Activated gamma-delta T cell (primary cell): ENCODE data around the gene KCNN3.
"Not testable (repeated sequence)": the region's sequence is repeated elsewhere in the genome, so short reads cannot be mapped to it uniquely, and the experiment has no call there.

Experiments
- DNase-seq: peaks from one replicate; lab custom pipeline; 2025; lab: John Stamatoyannopoulos, UW
- total RNA-seq, 2 donors: gene quantifications; one replicate each; lab custom pipeline; 2026; lab: John Stamatoyannopoulos, UW

KCNN3 gene
- 0.36 to 0.39 reads per million in 2 donors for total RNA-seq

- DNase-seq: peak; percentile 30
Observed at GRCh38 chr1:154870115-154870571, at the start of gene KCNN3. Gene KCNN3 (minus strand): TSS chr1:154870281. CDS start chr1:154869964, 317 bp downstream.

- no peak for DNase-seq
Observed at GRCh38 chr1:154913273-154913672, 43.2 kb upstream of the KCNN3 start.

- no peak for DNase-seq
Observed at GRCh38 chr1:154912755-154913154, 42.7 kb upstream of the KCNN3 start.

GRCh38 chr1:154911691-154912550 lies 41.8 kb upstream of the KCNN3 start:
- no peak for DNase-seq

GRCh38 chr1:154910851-154911250 lies 40.8 kb upstream of the KCNN3 start:
- DNase-seq: no peak

GRCh38 chr1:154908937-154909336 lies 38.9 kb upstream of the KCNN3 start:
- no peak for DNase-seq

GRCh38 chr1:154908129-154908528 lies 38.0 kb upstream of the KCNN3 start:
- DNase-seq: not testable (repeated sequence)

- DNase-seq: no peak
Observed at GRCh38 chr1:154906621-154907081, 36.6 kb upstream of the KCNN3 start.

GRCh38 chr1:154902938-154903566 lies 33.0 kb upstream of the KCNN3 start:
- DNase-seq: no peak

- DNase-seq: no peak
Observed at GRCh38 chr1:154901591-154901990, 31.5 kb upstream of the KCNN3 start.

GRCh38 chr1:154899041-154899440 lies 29.0 kb upstream of the KCNN3 start:
- no peak for DNase-seq

GRCh38 chr1:154896771-154897286 lies 26.7 kb upstream of the KCNN3 start:
- no peak for DNase-seq

- no peak for DNase-seq
Observed at GRCh38 chr1:154895798-154896197, 25.7 kb upstream of the KCNN3 start.

- DNase-seq: no peak
Observed at GRCh38 chr1:154891452-154891851, 21.4 kb upstream of the KCNN3 start.

GRCh38 chr1:154888757-154889156 lies 18.7 kb upstream of the KCNN3 start:
- no peak for DNase-seq

- DNase-seq: no peak
Observed at GRCh38 chr1:154886281-154887015, 16.4 kb upstream of the KCNN3 start.

GRCh38 chr1:154884869-154885701 lies 15.0 kb upstream of the KCNN3 start:
- no peak for DNase-seq

GRCh38 chr1:154883919-154884868 lies 14.1 kb upstream of the KCNN3 start:
- DNase-seq: no peak

- no peak for DNase-seq
Observed at GRCh38 chr1:154881820-154882535, 11.9 kb upstream of the KCNN3 start.
